CD8-positive, alpha-beta memory T cell (primary cell): ENCODE data around the gene REP15. TPM values are rescaled to one million over a fixed set of nuclear protein-coding genes. Genes with fewer than 3 reads are reported as not detected.

ENCODE experiments used
- CTCF ChIA-PET: fragments of 350-600 bp; sonication (Branson Sonifier 250); formaldehyde crosslinking; loops from one replicate; lab custom pipeline; 2021; ENCODE audit warnings: antibody characterized with exemption; lab: Charles Lee
- POLR2A ChIA-PET: fragments of 350-600 bp; sonication (Branson Sonifier 250); formaldehyde crosslinking; loops from one replicate; lab custom pipeline; 2021; ENCODE audit warnings: antibody characterized with exemption; lab: Charles Lee
- DNase-seq, 5 donors: peaks; one replicate each; pipeline versions ENCODE4 v3.0.0 to v3.0.0-alpha.2; 2020 to 2022; ENCODE audit warnings: mixed read lengths in 1 of 5
- H3K27ac ChIP-seq: one replicate; pipeline ENCODE4 v1.7.0; 2013; ENCODE audit warnings: low read depth, mild to moderate bottlenecking, low read length, moderate library complexity
- H3K27me3 ChIP-seq: 2 replicates; pipeline ENCODE4 v1.7.0; 2013; ENCODE audit warnings: low read length, mild to moderate bottlenecking; ENCODE audit not compliant: insufficient read depth, poor library complexity, severe bottlenecking
- H3K36me3 ChIP-seq: 2 replicates; pipeline ENCODE4 v1.7.0; 2013; ENCODE audit warnings: mild to moderate bottlenecking, low read length, moderate library complexity; ENCODE audit not compliant: insufficient read depth
- H3K4me1 ChIP-seq: 2 replicates; pipeline ENCODE4 v1.7.0; 2013; ENCODE audit warnings: mild to moderate bottlenecking, low read length, moderate library complexity; ENCODE audit not compliant: insufficient read depth
- H3K4me3 ChIP-seq: 2 replicates; pipeline ENCODE4 v1.7.0; 2013; ENCODE audit warnings: mild to moderate bottlenecking, low read length
- H3K9me3 ChIP-seq: 2 replicates; pipeline ENCODE4 v1.7.0; 2013; ENCODE audit warnings: mild to moderate bottlenecking, low read length
- H3K27ac Mint-ChIP-seq, 8 donors: one replicate each; pipeline ENCODE4 v1.8.0; 2020 to 2021; ENCODE audit warnings: mixed read lengths in 8 of 8, mild to moderate bottlenecking in 6 of 8, inconsistent platforms in 3 of 8, moderate library complexity in 3 of 8
- H3K27me3 Mint-ChIP-seq, 2 donors: one replicate each; pipeline ENCODE4 v1.8.0; 2020 to 2021; ENCODE audit warnings: mixed read lengths in 2 of 2, mild to moderate bottlenecking in 1 of 2, moderate library complexity in 1 of 2
- H3K36me3 Mint-ChIP-seq, 3 donors: one replicate each; pipeline ENCODE4 v1.8.0; 2020 to 2021; ENCODE audit warnings: mixed read lengths in 3 of 3, inconsistent platforms in 1 of 3, mild to moderate bottlenecking in 1 of 3
- H3K4me1 Mint-ChIP-seq, 3 donors: one replicate each; pipeline ENCODE4 v1.8.0; 2020 to 2021; ENCODE audit warnings: mixed read lengths in 3 of 3, inconsistent platforms in 1 of 3, mild to moderate bottlenecking in 1 of 3
- H3K4me3 Mint-ChIP-seq, 7 donors: one replicate each; pipeline ENCODE4 v1.8.0; 2020 to 2021; ENCODE audit warnings: mixed read lengths in 7 of 7, mild to moderate bottlenecking in 6 of 7, moderate library complexity in 4 of 7, inconsistent platforms in 2 of 7
- H3K9me3 Mint-ChIP-seq, 5 donors: one replicate each; pipeline ENCODE4 v1.8.0; 2020 to 2022; ENCODE audit warnings: mixed read lengths in 5 of 5, mild to moderate bottlenecking in 3 of 5, moderate library complexity in 2 of 5, inconsistent platforms in 1 of 5
- polyA plus RNA-seq: library from polyadenylated mRNA; unstranded; fragments of 300-500 nt; fragmentation: Illumina TruSeq; gene quantifications from one replicate; pipeline ENCODE4 v1.2.3, GENCODE V29; 2021
- total RNA-seq, 2 experiments: library from RNA; stranded (reverse); gene quantifications; one replicate each; pipeline ENCODE4 v1.2.3, GENCODE V29; 2021

Gene REP15
- total and polyA plus RNA-seq, 3 experiments from 2014 or later: 0.35 TPM; not detected in 2

DNA sequence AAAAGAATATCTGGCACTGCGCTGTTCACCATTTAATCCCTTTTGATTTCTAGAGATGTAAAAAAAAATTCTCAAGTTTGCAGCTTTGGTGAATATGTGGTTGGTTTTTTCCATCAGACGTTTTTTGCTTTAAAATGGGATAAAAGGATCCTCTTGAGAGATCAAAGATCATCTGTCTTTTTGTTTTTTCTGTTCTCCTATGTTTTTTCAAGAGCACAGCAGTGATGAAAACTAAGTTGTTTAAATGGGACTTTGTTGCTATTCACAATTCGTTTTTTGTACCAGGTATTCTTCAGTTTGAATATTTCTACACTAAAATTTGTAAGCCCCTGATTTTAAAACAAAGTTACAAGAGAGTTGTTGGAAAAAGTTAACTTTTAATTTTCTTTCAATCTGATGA lies 29.7 kb upstream of the REP15 start:
- Histone ChIP-seq H3K36me3 (no peaks in the 10 kb centered on the region), H3K27me3 (peaks cover 4% of the 10 kb centered on the region), H3K4me3 (no peak overlapping the region), H3K4me1 (no peaks in the 10 kb centered on the region), H3K9me3 (no peaks in the 10 kb centered on the region), H3K27ac (no peak overlapping the region)
- no peak for DNase-seq
- ChIA-PET CTCF (interaction anchor here (1.0 kb wide), 1 partner anchor 32 kb away, joined by 3 read pairs; no protein-coding TSS in a partner anchor), POLR2A (no interaction called here)
- Mint-ChIP-seq H3K9me3 (no peaks in the 10 kb centered on the region), H3K27ac (no peak overlapping the region), H3K4me1 (no peaks in the 10 kb centered on the region), H3K27me3 (peaks cover 0 to 6% of the 10 kb centered on the region in 2 donors), H3K4me3 (no peak overlapping the region), H3K36me3 (peaks cover 0 to 7% (median 0%) of the 10 kb centered on the region in 3 donors)

DNA sequence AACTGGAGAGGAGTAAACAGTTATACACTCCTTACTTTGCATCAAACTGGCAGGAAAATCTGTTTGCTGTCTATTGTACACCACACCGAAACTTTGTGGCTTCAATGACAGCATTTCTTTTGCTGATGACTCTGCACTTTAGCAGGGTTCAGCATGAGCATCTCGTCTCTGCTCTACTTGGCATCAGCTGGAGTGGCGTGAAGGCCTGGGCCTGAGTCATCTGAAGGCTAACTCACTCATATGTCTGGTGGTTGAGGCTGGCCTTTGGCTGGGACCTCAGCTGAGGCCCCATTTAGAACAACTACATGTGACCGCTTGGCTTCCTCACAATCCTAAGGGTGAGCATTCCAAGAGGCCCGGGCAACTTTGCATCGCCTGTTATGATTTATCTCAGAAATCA lies 28.7 kb upstream of the REP15 start:
- CTCF ChIA-PET: no interaction called here
- DNase-seq: no peak
- H3K36me3 ChIP-seq: no peaks in the 10 kb centered on the region
- Mint-ChIP-seq H3K4me3 (peak overlapping the region in 1 of 7 donors; percentile 38), H3K27ac (no peak overlapping the region), H3K9me3 (no peaks in the 10 kb centered on the region), H3K36me3 (peaks cover 0 to 7% (median 0%) of the 10 kb centered on the region in 3 donors), H3K4me1 (no peaks in the 10 kb centered on the region), H3K27me3 (peaks cover 0 to 6% of the 10 kb centered on the region in 2 donors)
- POLR2A ChIA-PET: no interaction called here
- no peak overlapping the region for H3K4me3 ChIP-seq
- H3K4me1 ChIP-seq: no peaks in the 10 kb centered on the region
- H3K9me3 ChIP-seq: no peaks in the 10 kb centered on the region
- peaks cover 4% of the 10 kb centered on the region for H3K27me3 ChIP-seq
- H3K27ac ChIP-seq: no peak overlapping the region

- DNase-seq: no peak
- Histone ChIP-seq H3K9me3 (no peaks in the 10 kb centered on the region), H3K27me3 (no peaks in the 10 kb centered on the region), H3K36me3 (no peaks in the 10 kb centered on the region), H3K4me1 (no peaks in the 10 kb centered on the region), H3K27ac (no peak overlapping the region), H3K4me3 (no peak overlapping the region)
- ChIA-PET CTCF (no interaction called here), POLR2A (no interaction called here)
- Mint-ChIP-seq H3K9me3 (no peaks in the 10 kb centered on the region), H3K4me1 (no peaks in the 10 kb centered on the region), H3K36me3 (peaks cover 0 to 5% (median 0%) of the 10 kb centered on the region in 3 donors), H3K4me3 (no peak overlapping the region), H3K27ac (no peak overlapping the region), H3K27me3 (peaks cover 2 to 7% of the 10 kb centered on the region in 2 donors)
These were observed 24.2 kb upstream of the REP15 start for GRCh38 chr12:27672051-27672450.

- Histone ChIP-seq H3K4me3 (no peak overlapping the region), H3K9me3 (no peaks in the 10 kb centered on the region), H3K27ac (no peak overlapping the region), H3K4me1 (no peaks in the 10 kb centered on the region), H3K27me3 (no peaks in the 10 kb centered on the region), H3K36me3 (no peaks in the 10 kb centered on the region)
- peaks cover 2 to 7% of the 10 kb centered on the region in 2 donors for H3K27me3 Mint-ChIP-seq
- H3K4me1 Mint-ChIP-seq: no peaks in the 10 kb centered on the region
- DNase-seq: no peak
- POLR2A ChIA-PET: no interaction called here
- no peak overlapping the region for H3K27ac Mint-ChIP-seq
- H3K4me3 Mint-ChIP-seq: no peak overlapping the region
- peaks cover 0 to 5% (median 0%) of the 10 kb centered on the region in 3 donors for H3K36me3 Mint-ChIP-seq
- no peaks in the 10 kb centered on the region for H3K9me3 Mint-ChIP-seq
- CTCF ChIA-PET: no interaction called here
These were observed 23.6 kb upstream of the REP15 start for GRCh38 chr12:27672643-27673042.

GRCh38 chr12:27673101-27673718 lies 23.0 kb upstream of the REP15 start:
- Mint-ChIP-seq H3K4me1 (no peaks in the 10 kb centered on the region), H3K36me3 (peaks cover 0 to 5% (median 0%) of the 10 kb centered on the region in 3 donors), H3K4me3 (no peak overlapping the region), H3K27me3 (peaks cover 2 to 7% of the 10 kb centered on the region in 2 donors), H3K27ac (no peak overlapping the region), H3K9me3 (no peaks in the 10 kb centered on the region)
- no peaks in the 10 kb centered on the region for H3K27me3 ChIP-seq
- no peak overlapping the region for H3K4me3 ChIP-seq
- H3K4me1 ChIP-seq: no peaks in the 10 kb centered on the region
- no peaks in the 10 kb centered on the region for H3K36me3 ChIP-seq
- CTCF ChIA-PET: no interaction called here
- no peak for DNase-seq
- no peak overlapping the region for H3K27ac ChIP-seq
- no peaks in the 10 kb centered on the region for H3K9me3 ChIP-seq
- POLR2A ChIA-PET: no interaction called here

DNA sequence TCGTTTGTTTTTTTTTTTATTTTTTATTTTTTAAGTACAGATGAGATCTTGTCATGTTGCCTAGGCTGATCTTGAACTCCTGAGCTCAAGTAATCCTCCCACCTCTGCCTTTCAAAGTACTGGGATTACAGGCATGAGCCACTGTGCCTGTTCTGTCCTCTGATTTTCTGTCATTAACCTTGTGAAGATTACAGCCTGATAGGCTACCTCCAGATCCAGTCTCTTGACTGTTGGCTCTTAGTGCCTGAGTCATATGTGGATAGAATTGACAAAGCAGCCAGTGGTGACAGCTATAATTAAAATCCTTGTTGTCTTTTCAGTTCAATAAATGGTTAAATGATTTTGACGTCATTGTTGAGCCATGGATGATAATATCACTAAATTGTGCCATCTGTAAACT lies 21.3 kb upstream of the REP15 start:
- ChIA-PET CTCF (no interaction called here), POLR2A (no interaction called here)
- Histone ChIP-seq H3K27me3 (no peaks in the 10 kb centered on the region), H3K36me3 (no peaks in the 10 kb centered on the region), H3K4me3 (no peak overlapping the region), H3K4me1 (no peaks in the 10 kb centered on the region), H3K27ac (no peak overlapping the region), H3K9me3 (no peaks in the 10 kb centered on the region)
- Mint-ChIP-seq H3K27me3 (peaks cover 2 to 7% of the 10 kb centered on the region in 2 donors), H3K27ac (no peak overlapping the region), H3K9me3 (no peaks in the 10 kb centered on the region), H3K4me3 (no peak overlapping the region), H3K36me3 (peaks cover 0 to 5% (median 0%) of the 10 kb centered on the region in 3 donors), H3K4me1 (no peaks in the 10 kb centered on the region)
- DNase-seq: no peak

DNA sequence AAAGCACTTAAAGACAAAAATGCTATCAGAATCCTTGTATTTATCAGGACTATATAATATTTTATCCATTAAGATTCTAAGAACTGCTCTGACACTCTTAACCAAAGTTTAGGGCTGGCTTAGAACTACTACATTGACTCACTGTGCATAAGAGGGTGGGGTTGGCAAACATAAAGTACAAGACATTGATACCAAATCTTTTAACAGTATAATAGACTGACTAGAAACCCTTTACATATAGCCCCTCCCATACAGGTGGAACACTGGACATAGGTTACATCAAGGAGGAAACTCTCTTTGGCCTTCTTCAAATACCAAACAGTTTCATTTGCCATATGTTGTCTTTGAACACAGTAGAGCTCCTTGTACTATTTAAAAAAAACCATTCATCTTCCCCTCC lies 15.6 kb upstream of the REP15 start:
- H3K27me3 ChIP-seq: no peaks in the 10 kb centered on the region
- H3K4me3 ChIP-seq: no peak overlapping the region
- no peaks in the 10 kb centered on the region for H3K4me1 Mint-ChIP-seq
- peaks cover 0 to 2% of the 10 kb centered on the region in 2 donors for H3K27me3 Mint-ChIP-seq
- no peaks in the 10 kb centered on the region for H3K9me3 Mint-ChIP-seq
- CTCF ChIA-PET: no interaction called here
- H3K9me3 ChIP-seq: no peaks in the 10 kb centered on the region
- POLR2A ChIA-PET: no interaction called here
- no peak for DNase-seq
- H3K4me1 ChIP-seq: no peaks in the 10 kb centered on the region
- H3K27ac ChIP-seq: no peak overlapping the region
- no peaks in the 10 kb centered on the region for H3K36me3 ChIP-seq
- no peaks in the 10 kb centered on the region for H3K36me3 Mint-ChIP-seq
- peak overlapping the region in 1 of 8 donors; percentile 50 for H3K27ac Mint-ChIP-seq
- no peak overlapping the region for H3K4me3 Mint-ChIP-seq

DNA sequence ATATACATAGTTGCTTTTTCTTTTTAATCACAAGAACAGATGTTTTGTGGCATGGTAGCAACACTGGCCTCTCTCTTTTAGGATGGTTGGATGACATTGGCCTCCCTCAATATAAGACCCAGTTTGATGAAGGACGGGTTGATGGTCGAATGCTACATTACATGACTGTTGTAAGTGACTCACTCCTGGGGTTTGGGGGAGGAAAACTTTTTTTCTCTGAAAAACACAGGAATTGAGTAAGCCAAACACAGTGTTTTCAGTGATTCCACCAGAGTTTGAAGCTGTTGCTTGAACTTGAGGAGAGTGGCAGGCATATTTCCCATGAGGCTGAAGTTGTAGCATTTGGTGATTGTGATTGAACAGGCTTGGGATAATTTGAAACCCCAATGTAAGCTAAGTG lies 13.7 kb upstream of the REP15 start:
- H3K4me1 Mint-ChIP-seq: no peaks in the 10 kb centered on the region
- CTCF ChIA-PET: no interaction called here
- H3K9me3 ChIP-seq: no peaks in the 10 kb centered on the region
- H3K27ac ChIP-seq: no peak overlapping the region
- H3K36me3 Mint-ChIP-seq: peaks cover 0 to 1% (median 1%) of the 10 kb centered on the region in 3 donors
- no peaks in the 10 kb centered on the region for H3K27me3 ChIP-seq
- no peak overlapping the region for H3K4me3 ChIP-seq
- POLR2A ChIA-PET: no interaction called here
- H3K4me1 ChIP-seq: no peaks in the 10 kb centered on the region
- no peaks in the 10 kb centered on the region for H3K36me3 ChIP-seq
- no peak overlapping the region for H3K4me3 Mint-ChIP-seq
- H3K9me3 Mint-ChIP-seq: no peaks in the 10 kb centered on the region
- H3K27ac Mint-ChIP-seq: no peak overlapping the region
- no peaks in the 10 kb centered on the region for H3K27me3 Mint-ChIP-seq
- no peak for DNase-seq
